ENCODE results near the gene IQSEC1. TPM values are rescaled to one million over a fixed set of nuclear protein-coding genes. Genes with fewer than 3 reads are reported as not detected.

IQSEC1 gene
- total RNA-seq, 1 donor from 2014 or later, result 148 TPM

GRCh38 chr3:13085081-13085845 lies 12.0 kb upstream of the IQSEC1 start:
- intact Hi-C loops (cut with DNase I), result no loop called here
- DNase-seq (ENCODE audit: low spot score in 2 of 2), result no peak
- no peak overlapping the region for H3K4me3 ChIP-seq
- H3K27me3 ChIP-seq, result no peaks in the 10 kb centered on the region
- no peaks in the 10 kb centered on the region for H3K36me3 ChIP-seq
- no peaks in the 10 kb centered on the region for H3K9me3 ChIP-seq
- H3K27ac ChIP-seq, result no peak overlapping the region
- TF ChIP-seq CTCF (IDR thresholded peaks at IDR 0.05), result no peak
- H3K4me1 ChIP-seq, result peaks cover 2 to 9% of the 10 kb centered on the region in 2 donors

- H3K4me1 ChIP-seq, result peaks cover 8 to 16% of the 10 kb centered on the region in 2 donors
- no peak for TF ChIP-seq CTCF (IDR thresholded peaks at IDR 0.05)
- no peak overlapping the region for H3K4me3 ChIP-seq
- H3K9me3 ChIP-seq, result no peaks in the 10 kb centered on the region
- H3K36me3 ChIP-seq, result no peaks in the 10 kb centered on the region
- DNase-seq (ENCODE audit: low spot score in 2 of 2), result no peak
- intact Hi-C loops (cut with DNase I), result no loop called here
- H3K27me3 ChIP-seq, result no peaks in the 10 kb centered on the region
- H3K27ac ChIP-seq, result no peak overlapping the region
Observed at GRCh38 chr3:13083898-13084297, 10.7 kb upstream of the IQSEC1 start.

DNA sequence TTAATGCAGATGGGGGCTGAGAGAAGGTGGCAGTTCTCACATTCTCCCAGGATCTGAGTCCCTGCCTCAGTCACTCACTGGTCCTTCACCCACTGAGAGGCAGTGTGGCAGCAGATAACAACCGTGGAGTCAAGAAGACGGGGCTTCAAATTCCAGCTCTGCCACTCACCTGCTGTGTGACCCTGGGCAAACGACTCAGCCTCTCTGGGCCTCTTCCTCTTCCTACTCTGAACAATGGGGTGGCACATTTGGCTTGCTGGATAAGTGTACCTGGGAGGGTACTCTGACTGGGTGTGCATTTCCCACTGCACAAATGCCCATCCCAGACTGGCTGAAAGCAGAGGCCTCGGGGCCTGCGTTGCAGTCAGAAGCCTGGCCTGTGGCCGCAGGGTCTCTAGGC lies 10.0 kb upstream of the IQSEC1 start:
- intact Hi-C loops (cut with DNase I), result no loop called here
- H3K4me3 ChIP-seq, result no peak overlapping the region
- H3K27me3 ChIP-seq, result no peaks in the 10 kb centered on the region
- TF ChIP-seq CTCF (IDR thresholded peaks at IDR 0.05), result no peak
- H3K9me3 ChIP-seq, result no peaks in the 10 kb centered on the region
- no peak for DNase-seq (ENCODE audit: low spot score in 2 of 2)
- no peaks in the 10 kb centered on the region for H3K36me3 ChIP-seq
- H3K4me1 ChIP-seq, result peaks cover 12 to 22% of the 10 kb centered on the region in 2 donors
- H3K27ac ChIP-seq, result no peak overlapping the region

DNA sequence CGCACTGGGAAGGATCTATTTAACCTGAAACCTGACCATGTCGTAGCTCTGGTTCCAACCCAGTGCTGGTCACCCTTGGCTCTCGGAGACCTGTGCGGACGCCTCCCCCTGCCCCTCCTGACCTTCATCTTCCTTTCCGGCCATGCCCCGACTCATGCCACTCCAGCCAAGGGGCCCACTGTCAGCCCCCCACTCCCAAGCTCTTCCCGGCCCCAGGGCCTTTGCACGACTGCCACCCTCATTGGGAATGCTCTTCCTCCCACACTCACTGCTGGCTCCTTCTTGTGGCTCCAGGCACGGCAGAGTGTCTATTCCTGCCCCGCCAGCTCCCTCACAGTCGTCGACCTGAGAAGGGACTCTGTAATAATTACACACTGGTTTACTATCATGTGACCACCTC lies 9.4 kb upstream of the IQSEC1 start:
- Histone ChIP-seq H3K4me3 (no peak overlapping the region), H3K9me3 (no peaks in the 10 kb centered on the region), H3K4me1 (peaks cover 18 to 27% of the 10 kb centered on the region in 2 donors), H3K36me3 (no peaks in the 10 kb centered on the region), H3K27me3 (no peaks in the 10 kb centered on the region), H3K27ac (no peak overlapping the region)
- intact Hi-C loops (cut with DNase I), result no loop called here
- no peak for TF ChIP-seq CTCF (IDR thresholded peaks at IDR 0.05)
- DNase-seq (ENCODE audit: low spot score in 2 of 2), result no peak

GRCh38 chr3:13081603-13082360 lies 8.6 kb upstream of the IQSEC1 start:
- no peak overlapping the region for H3K27ac ChIP-seq
- no peaks in the 10 kb centered on the region for H3K27me3 ChIP-seq
- no peaks in the 10 kb centered on the region for H3K9me3 ChIP-seq
- H3K4me1 ChIP-seq, result peaks cover 21 to 31% of the 10 kb centered on the region in 2 donors
- intact Hi-C loops (cut with DNase I), result no loop called here
- no peak for TF ChIP-seq CTCF (IDR thresholded peaks at IDR 0.05)
- H3K4me3 ChIP-seq, result no peak overlapping the region
- no peak for DNase-seq (ENCODE audit: low spot score in 2 of 2)
- no peaks in the 10 kb centered on the region for H3K36me3 ChIP-seq
